Fibroblast of skin of back (primary cell): ENCODE results near the gene SLC12A6.
"Not testable (repeated sequence)": the region's sequence is repeated elsewhere in the genome, so short reads cannot be mapped to it uniquely, and the experiment has no call there.

Experiments used
- DNase-seq: peaks from one replicate; pipeline ENCODE4 v3.0.0-alpha.2; 2013

Gene SLC12A6

DNA sequence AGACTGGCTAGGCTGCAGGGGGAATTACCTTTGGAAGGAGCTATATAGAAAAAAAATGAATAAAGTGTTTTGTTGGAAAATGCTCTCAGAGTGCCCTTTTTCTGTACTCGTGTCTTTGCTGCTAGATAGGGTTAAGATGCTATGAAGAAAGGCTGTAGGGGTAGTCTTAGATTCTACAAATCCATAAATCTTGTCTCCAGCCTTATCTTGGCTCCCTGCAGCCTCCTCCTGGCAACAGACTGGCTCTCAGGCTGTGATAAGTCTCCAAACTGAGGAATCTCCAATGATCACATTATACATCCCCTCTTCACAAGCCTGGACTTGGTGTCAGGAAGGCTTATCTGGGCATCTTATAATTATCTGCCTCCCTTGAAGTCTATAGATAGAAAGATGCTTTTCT, 20.1 kb upstream of the SLC12A6 start:
- DNase-seq = no peak

DNA sequence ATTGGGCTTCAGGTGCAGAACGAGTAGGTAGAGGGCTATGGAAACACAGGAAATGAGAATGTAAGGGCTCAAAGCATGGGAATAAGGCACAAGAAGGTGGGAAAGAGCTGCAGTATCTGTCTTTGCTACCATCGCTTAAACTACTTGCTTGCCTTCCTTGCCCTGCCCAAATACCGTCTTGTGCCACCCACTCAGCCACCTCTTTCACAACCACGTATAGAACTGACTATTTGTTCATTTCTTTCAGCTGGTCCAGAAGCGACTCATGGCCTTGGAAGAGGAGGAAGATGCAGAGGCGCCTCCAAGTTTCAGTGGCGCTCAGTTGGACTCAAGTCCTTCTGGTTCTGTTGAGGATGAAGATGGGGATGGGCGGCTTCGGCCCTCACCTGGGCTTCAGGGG, 17.7 kb upstream of the SLC12A6 start:
- no peak for DNase-seq

DNA sequence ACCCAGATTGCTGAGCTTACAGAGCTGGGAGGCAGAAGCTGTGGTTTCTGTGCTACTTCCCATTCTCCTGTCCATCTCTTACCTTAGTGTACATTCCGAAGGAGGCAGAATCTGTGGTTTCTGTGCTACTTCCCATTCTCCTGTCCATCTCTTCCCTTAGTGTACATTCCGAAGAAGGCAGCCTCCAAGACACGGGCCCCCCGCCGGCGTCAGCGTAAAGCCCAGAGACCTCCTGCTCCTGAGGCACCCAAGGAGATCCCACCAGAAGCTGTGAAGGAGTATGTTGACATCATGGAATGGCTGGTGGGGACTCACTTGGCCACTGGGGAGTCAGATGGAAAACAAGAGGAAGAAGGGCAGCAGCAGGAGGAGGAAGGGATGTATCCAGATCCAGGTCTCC, 16.7 kb upstream of the SLC12A6 start:
- no peak for DNase-seq

DNA sequence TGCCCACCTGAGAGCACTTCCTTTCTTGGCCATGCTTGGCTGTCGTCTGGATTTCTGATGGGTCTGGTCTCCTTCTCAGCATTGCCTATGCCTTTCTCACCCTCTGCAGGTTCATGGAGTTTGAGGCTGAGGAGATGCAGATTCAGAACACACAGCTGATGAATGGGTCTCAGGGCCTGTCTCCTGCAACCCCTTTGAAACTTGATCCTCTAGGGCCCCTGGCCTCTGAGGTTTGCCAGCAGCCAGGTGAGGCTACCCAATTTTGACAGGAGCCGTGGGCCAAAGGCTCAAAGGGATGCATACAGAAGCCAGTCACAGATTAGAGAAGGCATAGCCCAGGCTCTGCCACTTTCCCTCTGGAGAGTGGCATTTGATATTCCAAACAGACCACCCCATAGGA, 16.0 kb upstream of the SLC12A6 start:
- DNase-seq = no peak

DNA sequence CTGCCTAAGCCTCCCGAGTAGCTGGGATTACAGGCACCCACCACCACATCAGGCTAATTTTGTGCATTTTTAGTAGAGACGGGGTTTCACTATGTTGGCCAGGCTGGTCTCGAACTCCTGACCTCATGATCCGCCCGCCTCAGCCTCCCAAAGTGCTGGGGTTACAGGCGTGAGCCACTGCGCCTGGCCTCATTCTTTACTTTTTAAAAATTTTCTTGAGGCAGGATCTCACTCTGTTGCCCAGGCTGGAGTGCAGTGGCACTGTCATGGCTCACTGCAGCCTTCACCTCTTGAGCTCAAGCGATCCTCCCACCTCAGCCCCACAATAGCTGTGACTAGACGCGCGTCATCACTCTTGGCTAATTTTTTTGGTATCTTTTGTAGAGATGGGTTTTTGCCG, 15.4 kb upstream of the SLC12A6 start:
- DNase-seq = not testable (repeated sequence)

DNA sequence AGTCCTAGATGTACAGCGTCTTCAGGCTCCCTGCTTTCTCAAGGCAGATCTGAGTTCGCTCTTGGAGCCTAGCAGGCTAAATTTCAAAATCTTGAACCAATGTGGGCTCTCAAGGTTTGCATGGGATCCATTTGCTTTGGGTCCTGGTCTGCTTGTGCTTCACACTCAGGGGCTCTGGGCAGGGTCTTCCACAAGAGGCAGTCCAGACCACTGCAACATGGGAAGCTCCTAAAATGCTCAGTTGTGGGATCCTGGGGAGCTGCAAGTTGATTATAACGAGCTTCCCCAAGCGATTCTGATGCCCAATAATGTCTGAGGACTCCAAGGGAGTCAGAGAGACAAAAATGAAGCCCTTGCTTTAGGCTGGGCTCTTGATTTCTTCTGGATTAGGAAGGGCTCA, 12.2 kb upstream of the SLC12A6 start:
- no peak for DNase-seq

DNA sequence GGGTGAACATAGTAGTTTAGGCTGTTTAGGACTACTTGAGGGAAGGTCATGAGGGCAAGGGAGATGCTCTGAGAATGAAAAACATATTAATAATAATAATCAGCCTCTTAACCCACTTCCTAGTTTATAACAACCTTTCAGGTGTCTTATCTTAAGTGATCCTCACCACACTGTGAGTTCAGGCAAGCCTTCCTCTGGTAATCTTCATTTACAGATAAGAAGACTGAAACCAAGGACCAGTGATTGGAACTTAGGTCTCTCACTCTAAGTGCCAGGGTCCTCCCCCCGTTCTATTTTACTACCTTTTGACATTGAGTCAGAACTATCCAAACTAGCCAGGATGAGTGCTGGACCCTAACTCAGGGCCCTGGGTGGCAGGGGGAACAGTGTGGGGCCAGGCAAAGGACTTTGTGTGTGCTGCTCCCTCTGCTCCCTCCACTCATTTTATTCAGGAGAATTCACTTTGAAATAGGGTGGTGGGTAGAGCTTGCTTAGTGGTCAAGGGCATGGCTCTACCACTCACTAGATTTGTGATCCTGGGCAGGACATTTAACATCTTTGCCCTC, 11.2 kb upstream of the SLC12A6 start:
- DNase-seq = no peak

DNA sequence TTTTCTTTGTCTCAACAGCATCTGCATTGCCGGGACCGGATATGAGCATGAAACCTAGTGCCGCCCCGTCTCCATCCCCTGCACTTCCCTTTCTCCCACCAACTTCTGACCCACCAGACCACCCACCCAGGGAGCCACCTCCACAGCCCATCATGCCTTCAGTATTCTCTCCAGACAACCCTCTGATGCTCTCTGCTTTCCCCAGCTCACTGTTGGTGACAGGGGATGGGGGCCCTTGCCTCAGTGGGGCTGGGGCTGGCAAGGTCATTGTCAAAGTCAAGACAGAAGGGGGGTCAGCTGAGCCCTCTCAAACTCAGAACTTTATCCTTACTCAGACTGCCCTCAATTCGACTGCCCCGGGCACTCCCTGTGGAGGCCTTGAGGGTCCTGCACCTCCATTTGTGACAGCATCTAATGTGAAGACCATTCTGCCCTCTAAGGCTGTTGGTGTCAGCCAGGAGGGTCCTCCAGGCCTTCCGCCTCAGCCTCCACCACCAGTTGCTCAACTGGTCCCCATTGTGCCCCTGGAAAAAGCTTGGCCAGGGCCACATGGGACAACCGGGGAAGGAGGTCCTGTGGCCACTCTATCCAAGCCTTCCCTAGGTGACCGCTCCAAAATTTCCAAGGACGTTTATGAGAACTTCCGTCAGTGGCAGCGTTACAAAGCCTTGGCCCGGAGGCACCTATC, 10.5 kb upstream of the SLC12A6 start:
- DNase-seq = no peak

DNA sequence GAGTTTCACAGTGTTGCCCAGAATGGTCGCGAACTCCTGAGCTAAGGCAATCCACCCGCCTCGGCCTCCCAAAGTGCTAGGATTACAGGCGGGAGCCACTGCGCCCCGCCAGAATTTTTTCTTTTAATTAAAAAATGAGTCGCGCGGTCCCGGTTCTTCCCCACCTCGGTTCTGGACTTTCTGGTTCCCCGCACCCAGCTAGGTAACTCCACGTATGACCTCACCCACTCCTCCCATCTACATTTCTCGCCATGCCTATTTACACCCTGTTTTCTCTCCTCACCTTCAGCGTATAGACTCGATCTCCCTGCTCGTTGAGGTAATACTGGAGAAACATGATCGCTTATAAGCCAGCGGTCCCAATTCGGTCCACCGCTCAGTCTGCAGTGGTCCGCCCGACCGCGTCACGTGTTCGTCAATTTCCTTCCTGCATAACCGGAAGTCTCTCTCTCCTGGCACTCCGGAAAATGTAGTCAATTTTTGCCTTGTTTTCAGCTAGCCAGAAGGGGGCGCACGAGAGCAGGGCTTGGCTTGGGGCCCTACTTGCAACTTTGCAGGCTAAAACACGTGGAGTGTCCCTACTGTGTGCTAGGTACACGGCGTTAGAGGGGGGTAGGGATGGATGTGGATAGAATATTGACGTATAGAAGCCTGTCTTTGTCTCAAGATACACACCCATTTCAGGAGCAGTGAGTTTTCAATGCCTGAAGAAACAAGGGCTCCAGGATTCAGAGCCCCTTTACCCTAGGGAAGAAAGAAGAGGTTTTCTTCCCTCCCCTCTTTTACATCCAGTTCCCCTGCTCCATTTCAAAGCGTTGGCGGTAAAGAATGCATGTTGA, 5.4 kb upstream of the SLC12A6 start, which contains the start of the genes NOP10 and NUTM1:
Gene NOP10 (minus strand): TSS at position 400 of the 839 bp plus-strand sequence. CDS start 63 bp downstream, at position 337.
Gene NUTM1 (plus strand): TSS at position 579 of the 839 bp plus-strand sequence. CDS start 382 bp downstream, outside the sequence.
- peak; percentile 90 for DNase-seq

DNA sequence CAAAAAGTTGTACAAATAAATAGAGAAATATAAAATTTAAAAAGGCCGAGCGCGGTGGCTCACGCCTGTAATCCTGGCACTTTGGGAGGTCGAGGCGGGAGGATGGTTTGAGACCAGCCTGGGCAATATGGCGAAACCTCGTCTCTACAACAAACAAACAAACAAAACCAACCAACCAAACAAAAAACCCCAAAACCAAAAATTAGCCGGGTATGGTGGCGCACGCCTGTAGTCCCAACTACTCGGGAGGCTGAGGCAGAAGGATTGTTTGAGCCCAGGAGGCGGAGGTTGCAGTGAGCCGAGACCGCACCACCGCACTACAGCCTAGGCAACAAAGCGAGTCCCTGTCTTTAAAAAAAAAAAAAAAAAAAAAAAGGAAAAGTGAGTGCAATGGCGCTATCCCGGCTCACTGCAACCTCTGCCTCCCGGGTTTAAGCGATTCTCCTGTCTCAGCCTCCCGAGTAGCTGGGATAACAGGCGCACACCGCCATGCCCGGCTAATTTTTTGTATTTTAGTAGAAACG, 4.7 kb upstream of the SLC12A6 start:
- DNase-seq = not testable (repeated sequence)

DNA sequence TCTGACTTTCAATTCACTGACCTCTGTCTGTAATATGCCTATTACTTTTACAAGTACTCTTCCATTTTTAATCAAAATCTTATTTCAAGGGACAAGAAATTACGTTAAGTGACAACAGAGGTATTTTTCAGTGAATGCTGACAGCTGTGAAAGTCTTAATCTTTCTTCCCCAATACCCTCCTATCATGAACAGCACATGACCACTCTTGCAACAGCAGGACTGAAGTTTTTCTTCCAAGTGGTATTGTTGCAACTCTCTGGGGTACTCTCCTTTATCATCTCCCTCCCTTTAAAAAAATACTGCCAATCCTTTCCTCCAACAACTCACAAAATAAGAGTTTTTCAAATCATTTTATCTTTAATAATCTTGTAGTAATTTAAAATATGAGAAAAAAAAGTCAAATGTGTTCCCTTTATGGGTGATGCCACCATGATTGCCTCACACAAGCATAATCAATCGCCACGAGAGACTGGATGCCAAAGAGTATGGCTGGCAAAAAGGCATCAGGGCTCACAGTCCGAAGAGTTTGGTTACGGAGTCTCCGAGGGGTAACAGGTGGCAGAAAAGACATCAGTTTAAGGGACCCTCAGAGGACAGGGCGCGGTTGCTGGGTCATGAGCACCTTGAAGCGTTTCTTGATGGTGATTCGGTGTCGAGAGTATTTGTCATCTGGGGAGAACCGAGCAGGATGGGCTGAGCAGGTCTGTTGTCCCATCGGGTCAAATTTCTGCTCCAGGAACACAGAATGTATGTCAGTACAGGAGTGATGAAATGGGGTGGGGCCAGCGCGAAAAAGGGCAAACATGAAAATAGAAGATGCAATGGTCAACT, 4.0 kb upstream of the SLC12A6 start:
- no peak for DNase-seq

DNA sequence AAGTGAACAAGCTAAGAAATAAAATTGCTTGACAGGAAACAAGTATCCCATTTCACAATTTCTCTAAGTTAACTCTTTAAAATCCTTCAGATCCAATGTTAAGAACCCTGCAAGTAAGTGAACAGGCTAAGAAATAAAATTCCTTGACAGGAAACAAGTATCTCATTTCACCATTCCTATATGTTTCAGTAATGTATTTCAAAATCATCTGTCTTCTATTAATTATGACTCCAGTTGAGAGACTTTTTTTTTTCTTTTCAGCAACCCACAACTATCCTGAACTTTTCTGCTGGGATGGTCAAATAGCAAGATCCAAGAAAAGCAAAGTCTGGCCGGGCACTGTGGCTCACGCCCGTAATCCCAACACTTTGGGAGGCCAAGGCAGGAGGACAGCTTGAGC, 2.4 kb upstream of the SLC12A6 start:
- DNase-seq = peak; percentile 46

DNA sequence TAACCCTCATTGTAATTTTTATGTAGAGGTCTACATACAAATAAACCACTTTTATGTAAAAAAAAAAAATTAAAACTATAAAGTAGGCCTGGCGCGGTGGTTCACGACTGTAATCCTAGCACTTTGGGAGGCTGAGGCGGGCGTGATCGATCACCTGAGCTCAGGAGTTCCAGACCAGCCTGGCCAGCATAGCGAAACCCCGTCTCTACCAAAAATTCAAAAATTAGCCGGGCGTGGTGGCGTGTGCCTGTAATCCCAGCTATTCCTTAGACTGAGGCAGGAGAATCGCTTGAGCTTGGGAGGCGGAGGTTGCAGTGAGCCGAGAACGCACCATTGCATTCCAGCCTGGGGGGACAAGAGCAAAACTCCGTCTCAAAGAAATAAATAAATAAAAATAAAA, 766 bp upstream of the SLC12A6 start:
- DNase-seq = no peak

DNA sequence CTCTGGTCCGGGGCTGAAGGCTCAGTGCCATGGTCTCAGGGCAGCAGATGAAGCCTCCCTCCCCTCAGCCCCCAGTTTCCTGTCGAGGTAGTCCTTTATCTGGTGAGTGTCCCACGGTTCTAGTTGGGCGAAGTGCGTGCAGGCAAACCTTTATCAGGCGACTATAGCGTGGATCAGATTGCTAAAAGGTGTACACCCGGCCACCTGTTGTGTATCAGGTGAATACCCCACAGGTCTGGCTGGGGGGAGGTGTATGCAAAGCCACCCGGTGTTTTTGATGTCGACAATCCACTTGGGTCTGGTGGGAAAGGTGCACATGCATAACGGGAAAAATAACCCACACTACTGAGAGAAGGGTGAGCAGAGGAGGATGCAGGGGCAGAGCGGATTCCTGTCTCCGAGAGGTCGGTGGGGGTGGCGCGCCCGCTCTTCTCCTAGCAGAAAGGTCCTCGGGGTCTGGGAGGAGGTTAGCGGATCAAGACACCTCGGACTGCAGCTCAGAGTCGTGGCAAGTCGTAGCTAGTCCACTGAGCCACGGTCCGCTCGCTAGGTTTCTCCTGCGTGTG, 507 bp downstream of the SLC12A6 start:
- DNase-seq = no peak

DNA sequence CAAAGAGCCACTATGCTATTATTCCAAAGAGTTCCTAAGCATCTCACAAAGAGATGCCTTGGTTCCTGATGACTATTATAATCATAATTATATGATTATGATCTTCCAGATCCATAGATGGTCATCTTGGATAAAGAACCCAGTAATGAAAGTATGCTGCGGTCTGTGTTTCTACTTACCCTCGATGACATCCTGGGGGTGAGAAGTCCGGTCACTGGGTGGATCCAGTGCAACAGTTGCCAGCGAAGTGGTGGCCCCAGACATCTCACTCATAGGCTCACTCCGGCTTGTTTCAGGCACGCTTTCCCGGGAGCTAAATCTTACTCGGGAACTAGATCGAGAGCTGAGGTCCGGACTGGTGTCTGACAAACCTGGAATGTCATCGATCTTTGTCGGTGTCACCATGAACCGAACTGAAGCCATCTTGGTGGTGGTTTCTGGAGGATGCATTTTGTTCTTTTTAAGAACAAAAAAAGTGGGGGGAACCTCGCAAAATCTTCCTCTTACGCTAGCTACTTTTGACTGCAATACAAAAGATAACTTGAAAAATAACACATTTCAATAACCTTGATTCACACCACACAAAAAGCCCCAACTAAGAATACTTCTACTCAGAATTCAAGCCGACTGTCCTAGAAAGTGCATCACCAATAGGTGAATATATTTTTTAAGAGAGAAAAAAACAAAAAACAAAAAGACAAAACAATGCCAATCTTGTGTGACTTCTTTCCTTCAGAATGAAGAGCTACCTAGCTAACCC, 1.2 kb downstream of the SLC12A6 start:
- DNase-seq = no peak

DNA sequence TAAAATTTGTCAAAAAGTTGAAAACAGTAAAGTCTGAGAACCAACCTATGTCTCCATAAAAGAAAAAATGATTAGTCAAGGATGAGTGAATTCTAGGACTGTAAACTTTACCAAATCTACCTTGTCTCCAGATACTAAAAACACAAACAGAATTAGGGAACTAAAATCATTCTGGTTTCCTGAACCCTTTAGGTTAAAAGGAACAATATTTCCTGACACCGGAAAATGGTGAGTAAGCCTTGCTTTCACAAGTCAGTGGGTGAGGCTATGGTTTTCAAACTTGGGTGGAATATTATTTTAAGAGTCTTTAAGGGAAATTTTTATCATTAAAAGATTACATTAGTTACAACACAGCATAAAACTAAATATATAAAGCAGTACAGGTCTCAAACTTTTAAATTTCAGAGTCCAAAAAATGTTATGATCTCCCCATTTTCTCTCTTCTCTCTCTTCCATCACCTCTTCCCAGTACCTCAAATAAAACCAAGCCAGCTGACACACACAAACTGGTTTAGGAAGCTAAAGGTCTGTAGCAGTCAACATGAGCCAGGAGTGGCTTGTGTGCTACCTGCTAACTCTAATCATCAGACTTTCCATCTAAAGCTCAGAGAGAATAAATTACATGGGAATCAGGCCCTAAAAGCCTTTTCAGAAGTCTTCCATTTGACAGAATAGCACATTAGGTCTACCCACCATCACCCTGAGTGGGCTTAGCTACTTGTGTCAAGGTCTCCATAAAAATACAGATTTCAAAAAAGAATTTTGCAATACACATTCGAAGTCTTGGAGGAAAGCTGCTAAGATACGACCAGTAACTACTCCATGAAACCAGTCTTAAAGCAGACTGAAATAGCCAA, 2.2 kb downstream of the SLC12A6 start:
- DNase-seq = no peak

DNA sequence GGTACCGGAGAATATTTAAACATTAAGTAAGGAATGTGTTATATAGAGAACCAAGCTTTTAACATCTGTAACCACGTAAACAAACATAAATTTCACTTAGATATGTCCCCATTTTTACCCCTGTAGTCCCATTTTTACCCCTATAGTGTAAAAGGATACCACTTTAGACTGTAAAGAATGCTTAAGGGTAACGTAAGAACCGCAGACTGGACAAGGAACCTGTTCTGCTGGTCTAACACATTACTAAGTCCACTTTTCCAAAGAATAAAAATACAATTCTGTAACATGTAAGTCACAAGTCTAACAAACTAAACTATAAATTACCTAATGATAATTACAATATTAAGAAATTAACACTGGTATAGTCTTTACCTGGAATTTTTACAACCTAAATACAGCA, 2.9 kb downstream of the SLC12A6 start:
- no peak for DNase-seq

DNA sequence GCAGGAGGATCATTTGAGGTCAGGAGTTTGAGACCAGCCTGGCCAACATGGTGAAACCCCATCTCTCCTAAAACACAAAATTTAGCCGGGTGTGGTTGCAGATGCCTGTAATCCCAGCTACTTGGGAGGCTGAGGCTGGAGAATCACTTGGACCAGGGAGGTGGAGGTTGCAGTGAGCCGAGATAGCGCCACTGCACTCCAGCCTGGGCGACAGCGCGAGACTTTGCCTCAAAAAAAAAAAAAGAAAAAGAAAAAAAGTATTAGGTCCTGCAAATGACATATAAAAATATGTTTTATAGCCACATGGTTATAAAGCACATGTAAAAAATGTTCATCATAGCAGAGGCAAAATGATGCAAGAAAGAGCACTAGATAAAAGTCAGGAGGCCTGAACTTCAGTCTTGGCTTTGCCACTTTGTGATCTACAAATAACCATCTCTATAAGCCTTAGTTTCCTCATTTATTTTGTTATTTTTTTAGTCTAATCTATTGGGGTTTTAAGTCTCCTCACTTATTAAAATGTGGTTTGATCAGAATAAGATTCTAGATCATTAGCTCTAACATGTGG, 4.9 kb downstream of the SLC12A6 start:
- no peak for DNase-seq

DNA sequence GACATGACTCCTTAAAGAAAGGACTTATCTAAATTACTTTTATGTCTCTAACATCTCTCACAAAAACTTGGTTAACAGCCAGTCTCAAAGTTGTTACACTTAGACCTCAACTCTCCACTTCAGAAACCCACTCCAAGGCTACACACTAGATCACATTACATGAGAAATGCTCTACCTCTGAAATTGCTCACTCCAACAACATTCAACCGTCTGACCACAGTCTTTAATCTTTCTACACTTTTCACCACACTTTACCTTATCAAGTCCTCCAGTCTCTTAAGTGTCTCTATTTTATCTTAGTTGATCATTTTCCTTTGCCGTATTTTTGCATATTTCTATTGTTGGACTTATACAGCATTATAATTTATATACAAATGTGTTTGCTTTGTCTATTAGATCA, 5.8 kb downstream of the SLC12A6 start:
- no peak for DNase-seq

DNA sequence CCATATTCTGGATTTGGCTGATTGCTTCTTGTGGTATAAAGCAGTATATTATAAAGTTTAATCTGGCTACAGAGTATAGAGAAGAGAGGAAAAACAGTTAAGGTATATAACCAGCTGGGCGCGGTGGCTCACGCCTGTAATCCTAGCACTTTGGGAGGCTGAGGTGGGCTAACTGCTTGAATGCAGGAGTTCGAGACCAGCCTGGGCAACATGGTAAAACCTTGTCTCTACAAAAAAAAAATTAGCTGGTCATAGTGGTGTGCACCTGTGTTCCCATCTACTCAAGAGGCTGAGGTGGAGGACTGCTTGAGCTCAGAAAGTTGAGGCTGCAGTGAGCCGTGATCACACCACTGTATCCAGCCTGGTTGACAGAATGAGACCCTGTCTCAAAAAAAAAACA, 7.3 kb downstream of the SLC12A6 start:
- DNase-seq = no peak
